Cardiac fibroblast (primary cell): Measurements from ENCODE around the gene MSLN.
A peak's percentile ranks its signal among the peaks of the same experiment; 100 is the strongest.

Source experiments
- DNase-seq, 2 donors: peaks; one replicate each; pipeline versions ENCODE4 v3.0.0 to v3.0.0-alpha.2; 2010; ENCODE audit warnings: low read depth in 2 of 2
- H3K4me3 ChIP-seq, 2 donors: replicated peaks in 1 of 2; 1 replicate in 1 of 2; 2 replicates in 1 of 2; pipeline ENCODE4 v1.5.1; 2011; ENCODE audit warnings: low read depth in 2 of 2, low read length in 2 of 2, mild to moderate bottlenecking in 2 of 2, moderate library complexity in 1 of 2
- TF ChIP-seq, protein P1 (sequence below): IDR thresholded peaks from one replicate; pipeline ENCODE4 v1.5.1; 2011; ENCODE audit warnings: low read depth, mild to moderate bottlenecking, low read length, inconsistent platforms

MSLN gene

DNA sequence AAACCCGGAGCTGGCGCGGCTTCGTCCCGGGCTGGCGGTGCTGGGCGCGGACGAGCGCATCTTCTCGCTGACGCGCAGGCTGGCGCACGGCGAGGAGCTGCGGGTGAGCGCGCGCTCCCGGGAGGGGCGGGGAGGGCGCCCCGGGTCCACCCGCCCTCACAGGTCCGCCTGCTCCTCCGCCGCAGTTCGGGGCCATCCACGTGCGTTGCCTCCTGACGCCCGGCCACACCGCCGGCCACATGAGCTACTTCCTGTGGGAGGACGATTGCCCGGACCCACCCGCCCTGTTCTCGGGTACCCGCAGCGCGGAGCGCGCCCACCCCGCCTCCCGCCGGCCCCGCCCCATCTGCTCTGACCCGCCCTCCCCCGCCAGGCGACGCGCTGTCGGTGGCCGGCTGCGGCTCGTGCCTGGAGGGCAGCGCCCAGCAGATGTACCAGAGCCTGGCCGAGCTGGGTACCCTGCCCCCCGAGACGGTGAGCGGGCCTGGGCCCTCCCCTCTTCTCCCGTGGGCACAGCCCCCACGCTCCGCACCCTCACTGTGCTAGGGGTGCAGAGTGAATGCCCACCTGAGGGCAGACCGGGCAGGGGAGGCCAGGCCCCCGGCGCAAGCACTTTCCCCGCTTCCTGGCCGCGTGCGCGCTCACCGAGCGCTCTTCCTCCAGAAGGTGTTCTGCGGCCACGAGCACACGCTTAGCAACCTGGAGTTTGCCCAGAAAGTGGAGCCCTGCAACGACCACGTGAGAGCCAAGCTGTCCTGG, 32.2 kb upstream of the MSLN start:
- peak; percentile 79 to 82 for DNase-seq
- peak overlapping the region; percentile 45 to 63 for H3K4me3 ChIP-seq
- TF ChIP-seq, protein P1, sequence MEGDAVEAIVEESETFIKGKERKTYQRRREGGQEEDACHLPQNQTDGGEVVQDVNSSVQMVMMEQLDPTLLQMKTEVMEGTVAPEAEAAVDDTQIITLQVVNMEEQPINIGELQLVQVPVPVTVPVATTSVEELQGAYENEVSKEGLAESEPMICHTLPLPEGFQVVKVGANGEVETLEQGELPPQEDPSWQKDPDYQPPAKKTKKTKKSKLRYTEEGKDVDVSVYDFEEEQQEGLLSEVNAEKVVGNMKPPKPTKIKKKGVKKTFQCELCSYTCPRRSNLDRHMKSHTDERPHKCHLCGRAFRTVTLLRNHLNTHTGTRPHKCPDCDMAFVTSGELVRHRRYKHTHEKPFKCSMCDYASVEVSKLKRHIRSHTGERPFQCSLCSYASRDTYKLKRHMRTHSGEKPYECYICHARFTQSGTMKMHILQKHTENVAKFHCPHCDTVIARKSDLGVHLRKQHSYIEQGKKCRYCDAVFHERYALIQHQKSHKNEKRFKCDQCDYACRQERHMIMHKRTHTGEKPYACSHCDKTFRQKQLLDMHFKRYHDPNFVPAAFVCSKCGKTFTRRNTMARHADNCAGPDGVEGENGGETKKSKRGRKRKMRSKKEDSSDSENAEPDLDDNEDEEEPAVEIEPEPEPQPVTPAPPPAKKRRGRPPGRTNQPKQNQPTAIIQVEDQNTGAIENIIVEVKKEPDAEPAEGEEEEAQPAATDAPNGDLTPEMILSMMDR, result no peak

DNA sequence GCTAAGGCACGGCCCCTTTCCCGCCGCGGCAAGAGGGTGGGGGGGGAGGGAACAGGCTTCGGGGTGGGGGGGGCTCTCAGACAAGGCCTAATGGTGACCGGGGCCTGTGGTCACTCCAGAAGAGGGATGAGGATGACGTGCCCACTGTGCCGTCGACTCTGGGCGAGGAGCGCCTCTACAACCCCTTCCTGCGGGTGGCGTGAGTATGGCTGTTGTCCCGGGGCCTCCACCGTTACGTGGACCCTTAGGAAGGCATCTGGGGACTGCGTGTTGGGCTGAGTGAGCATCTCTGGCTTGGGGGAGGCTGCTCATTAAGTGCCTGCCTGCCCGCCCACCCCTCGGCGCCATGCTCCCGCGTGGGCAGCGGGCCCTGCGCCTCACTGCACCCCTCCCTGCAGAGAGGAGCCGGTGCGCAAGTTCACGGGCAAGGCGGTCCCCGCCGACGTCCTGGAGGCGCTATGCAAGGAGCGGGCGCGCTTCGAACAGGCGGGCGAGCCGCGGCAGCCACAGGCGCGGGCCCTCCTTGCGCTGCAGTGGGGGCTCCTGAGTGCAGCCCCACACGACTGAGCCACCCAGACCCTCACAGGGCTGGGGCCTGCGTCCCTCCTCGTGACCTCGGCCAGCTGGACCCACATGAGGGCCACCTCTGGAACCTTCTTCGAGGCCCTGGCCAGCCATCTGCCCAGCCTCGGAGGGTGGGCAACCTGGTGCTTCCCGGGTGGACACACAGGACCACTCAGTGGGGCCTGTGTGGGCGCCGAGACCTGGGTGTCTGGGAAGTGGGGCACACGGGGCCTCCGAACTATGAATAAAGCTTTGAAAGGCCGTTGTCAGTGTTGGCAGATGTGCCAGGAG, 31.4 kb upstream of the MSLN start:
- DNase-seq, result no peak
- TF ChIP-seq, protein P1, result no peak
- H3K4me3 ChIP-seq, result peak overlapping the region in 1 of 2 donors; percentile 45

DNA sequence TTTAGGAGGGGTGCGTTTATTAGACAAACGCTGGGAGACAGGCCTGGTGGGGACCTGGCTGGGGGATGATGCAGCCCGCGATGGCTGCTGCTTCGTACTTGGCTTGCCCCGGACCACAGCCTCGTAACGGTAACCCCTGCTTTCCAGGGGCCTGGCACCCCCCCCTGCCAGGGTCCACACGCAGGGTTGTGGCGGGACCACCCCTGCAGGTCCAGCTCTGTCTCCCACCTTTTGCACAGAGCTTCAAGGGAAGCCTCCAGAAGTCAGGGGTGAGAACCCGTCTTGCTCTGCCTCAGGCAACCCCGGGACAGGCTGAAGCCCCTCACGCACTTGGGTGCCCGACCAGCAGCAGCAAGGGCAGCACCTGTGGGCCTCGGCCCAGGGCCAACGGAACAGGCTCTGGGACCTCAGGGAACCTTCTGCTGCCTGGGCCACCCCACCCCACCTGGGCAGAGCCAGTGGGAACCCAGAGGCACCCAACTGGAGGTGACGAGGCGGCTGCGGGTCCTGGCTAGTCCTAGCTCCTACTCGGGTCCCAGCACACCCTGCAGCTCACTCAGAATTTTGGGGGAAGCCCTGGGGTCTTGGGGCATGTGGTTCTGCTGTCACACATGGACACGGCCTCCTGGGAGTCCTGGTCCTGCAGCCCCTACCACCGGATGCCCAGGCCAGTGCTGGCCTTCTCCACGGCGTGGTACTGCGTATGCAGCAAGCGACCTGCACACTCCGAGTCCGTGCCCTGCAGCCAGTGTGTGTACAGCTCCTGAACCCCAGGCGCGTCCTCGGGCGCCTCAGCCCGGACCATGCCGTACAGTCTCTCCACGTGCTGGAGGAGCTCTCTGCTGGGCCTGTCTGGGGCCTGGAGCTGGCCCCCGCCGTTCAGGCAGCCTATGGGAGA, 30.5 kb upstream of the MSLN start:
- DNase-seq, result no peak
- TF ChIP-seq, protein P1, result no peak
- H3K4me3 ChIP-seq, result no peak overlapping the region

DNA sequence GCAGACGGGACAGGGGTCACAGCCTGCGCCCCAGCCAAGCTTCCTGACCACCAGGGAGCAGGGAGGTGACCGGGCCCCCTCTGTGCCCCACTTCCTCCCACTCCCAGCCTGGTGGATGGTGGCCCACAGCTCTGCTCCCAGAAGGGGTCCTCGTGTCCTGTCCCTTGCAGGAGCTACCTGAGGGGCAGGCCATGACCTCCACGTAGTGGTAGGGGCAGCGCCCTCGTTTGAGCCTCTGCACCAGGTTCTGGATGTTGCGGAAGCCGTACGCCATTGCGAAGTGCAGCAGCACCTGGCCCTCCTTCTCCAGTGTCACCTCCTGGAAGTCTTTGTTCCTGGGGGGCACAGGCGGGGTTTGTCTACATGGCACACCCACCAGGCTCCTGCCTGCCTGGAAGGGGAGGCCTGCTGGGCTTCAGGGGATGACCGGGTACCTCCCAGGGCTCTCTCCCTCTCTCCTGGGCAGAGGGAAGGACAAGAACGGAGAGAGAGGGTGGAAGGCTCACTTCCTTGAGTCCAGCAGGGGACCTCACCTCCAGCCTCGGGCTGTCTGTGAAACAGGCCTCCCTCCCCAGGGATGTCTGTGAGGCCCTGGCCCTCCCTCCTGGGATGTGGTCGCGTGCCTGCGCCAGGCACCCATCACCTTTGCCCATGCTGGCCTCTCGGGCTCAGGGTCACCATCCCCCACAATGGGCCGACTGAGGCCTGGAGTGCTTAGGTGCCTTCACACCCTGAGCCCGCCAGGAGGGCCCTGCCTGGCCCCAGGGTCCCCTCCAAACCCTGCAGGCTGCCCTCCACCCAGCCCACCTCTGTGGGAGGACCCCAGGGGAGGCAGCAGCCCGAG, 29.6 kb upstream of the MSLN start:
- TF ChIP-seq, protein P1, result no peak
- no peak overlapping the region for H3K4me3 ChIP-seq

DNA sequence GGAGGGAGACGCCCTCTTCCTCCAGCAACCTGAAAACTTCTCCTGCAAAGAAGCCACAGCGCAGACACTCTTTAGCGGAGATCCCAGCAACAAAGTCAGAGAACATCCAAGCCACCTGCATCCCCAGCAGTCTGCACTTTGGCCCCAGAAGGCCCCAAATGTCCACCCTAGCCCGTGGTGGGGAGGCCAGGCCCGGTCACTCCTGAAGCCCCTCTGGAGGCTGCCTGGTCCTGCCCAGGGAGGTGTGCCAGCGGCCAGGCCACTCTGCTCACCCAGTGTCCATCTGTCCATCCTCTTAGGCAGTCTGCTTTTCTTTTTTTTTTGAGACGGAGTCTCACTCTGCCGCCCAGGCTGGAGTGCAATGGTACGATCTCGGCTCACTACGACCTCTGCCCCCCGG, 28.2 kb upstream of the MSLN start:
- no peak for DNase-seq
- TF ChIP-seq, protein P1, result no peak
- no peak overlapping the region for H3K4me3 ChIP-seq

More for the DNA sequence above, 29.6 kb upstream of the MSLN start:
- no peak for DNase-seq

DNA sequence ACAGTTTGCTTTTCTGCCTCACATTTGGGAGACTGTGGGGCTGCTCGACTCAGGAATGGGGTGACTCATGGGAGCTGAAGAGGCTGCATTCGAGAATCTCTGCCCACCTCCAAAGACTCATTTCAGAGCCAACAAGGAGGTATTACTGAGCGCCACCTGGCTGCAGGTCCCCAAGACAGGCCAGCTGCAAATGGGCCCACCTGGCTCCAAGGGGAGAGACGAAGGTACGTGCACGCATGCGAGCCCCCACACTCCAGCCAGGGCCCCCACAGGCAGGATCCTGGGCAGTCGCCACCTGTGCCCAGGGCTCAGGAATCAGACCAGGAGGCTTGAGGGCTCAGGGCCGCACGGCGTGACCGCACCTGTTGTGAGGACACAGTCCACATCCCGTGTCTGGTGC, 27.6 kb upstream of the MSLN start:
- TF ChIP-seq, protein P1, result no peak
- H3K4me3 ChIP-seq, result no peak overlapping the region
- DNase-seq, result no peak
